ENCODE results near the gene KATNIP.

The KATNIP gene

GRCh38 chr16:27582883-27583282 is 32.9 kb downstream of the KATNIP start:
- no peak for DNase-seq (ENCODE audit: low read depth in 2 of 2, low spot score in 1 of 2)

DNA sequence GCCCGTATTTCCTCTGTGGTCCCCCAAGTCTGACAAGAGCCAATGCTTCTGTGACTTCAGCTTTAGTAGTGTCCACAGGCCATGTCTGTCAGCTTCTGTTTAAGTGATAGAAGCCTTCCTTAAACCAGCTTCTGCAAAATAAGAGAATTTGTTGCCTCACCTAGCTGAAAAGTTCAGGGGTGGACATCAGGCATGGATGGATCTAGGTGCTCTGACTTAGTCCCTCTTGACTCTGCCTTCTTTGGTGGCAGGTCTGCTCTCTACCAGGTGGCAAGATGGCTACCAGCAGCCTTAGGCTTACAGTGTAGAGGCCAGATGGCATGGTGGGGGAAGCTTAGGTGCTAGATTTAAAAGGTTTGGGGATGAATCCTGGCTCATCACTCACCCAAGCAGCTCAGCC is 33.7 kb downstream of the KATNIP start:
- no peak for DNase-seq (ENCODE audit: low read depth in 2 of 2, low spot score in 1 of 2)

GRCh38 chr16:27585200-27585599 is 35.3 kb downstream of the KATNIP start:
- no peak for DNase-seq (ENCODE audit: low read depth in 2 of 2, low spot score in 1 of 2)

GRCh38 chr16:27586711-27587110 is 36.8 kb downstream of the KATNIP start:
- DNase-seq (ENCODE audit: low read depth in 2 of 2, low spot score in 1 of 2), result no peak

GRCh38 chr16:27588057-27588456 is 38.1 kb downstream of the KATNIP start:
- no peak for DNase-seq (ENCODE audit: low read depth in 2 of 2, low spot score in 1 of 2)

DNA sequence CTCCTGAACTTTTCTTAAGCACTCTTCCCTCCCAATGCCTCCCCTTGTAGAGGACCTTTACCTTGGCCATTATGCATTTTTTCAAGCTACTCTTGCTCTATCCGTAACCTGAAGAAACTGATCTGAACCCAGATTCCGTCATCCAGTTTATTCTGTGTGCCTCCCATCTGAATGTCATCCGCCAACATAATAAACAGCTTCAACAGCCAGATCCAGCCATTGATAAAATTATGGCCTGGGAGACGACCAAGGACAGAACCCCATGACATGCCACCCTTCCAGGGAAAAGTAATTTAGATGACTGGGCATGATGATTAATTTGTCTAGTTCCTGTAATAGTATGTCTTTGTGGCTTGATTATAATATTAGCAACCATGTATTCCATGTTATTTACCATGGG is 41.9 kb downstream of the KATNIP start:
- no peak for DNase-seq (ENCODE audit: low read depth in 2 of 2, low spot score in 1 of 2)

DNA sequence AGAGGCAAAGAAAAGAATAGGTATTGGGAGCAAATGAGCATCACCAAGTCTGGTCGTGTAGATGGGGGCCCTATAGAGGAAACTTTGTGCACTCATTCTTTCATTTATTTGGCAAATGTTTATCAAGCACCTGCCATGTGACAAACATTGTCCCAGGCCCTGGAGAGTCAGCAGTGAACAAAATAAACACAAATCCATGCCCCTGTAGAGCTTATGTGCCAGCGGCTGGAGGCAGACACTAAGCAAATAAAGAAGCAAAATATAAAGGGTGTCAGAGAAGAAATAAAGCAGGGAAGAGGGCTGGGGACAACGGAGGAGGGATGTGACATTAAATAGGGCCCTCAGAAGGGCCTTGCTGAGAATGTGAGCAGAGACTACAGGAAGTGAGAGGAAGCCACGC is 45.5 kb downstream of the KATNIP start:
- no peak for DNase-seq (ENCODE audit: low read depth in 2 of 2, low spot score in 1 of 2)

DNA sequence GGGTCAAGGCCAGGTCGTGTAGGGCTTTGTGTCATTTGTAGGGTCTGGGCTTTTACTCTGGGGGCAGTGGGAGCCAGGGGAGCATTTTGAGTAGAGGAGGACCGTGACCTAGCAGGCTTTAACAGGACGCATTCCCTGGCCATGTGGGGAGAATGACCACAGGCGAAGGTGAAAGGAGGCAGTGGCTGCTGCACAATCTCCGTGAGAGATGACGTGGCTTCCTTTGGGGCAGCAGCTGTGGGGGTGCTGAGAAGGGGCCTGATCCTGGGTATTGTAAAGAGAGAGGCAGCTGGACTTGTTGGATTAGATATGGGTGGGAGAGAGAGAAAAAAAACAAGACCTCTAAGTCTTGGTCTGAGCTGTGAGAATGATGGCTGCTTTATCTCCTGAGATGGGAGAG is 46.0 kb downstream of the KATNIP start:
- no peak for DNase-seq (ENCODE audit: low read depth in 2 of 2, low spot score in 1 of 2)

- no peak for DNase-seq (ENCODE audit: low read depth in 2 of 2, low spot score in 1 of 2)
Observed at GRCh38 chr16:27596411-27596810, 46.5 kb downstream of the KATNIP start.

DNA sequence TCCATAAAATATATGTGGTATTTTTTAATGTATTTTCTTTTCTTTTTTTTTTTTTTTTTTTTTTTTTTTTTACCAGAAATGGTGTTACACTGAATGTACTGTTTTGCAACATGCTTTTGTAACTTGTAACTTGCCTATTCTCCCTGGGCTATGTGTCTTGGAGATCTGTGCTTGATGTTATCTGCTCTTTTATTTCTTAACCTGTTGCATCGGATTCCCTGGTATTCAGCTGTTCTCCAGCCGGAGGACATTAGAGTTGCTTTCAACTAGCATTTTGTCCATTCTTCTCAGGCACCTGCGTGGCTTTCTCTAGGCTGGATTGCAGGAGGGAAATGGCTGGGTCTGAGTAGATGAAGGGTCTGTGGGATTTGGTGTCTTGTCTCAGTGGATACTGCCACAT is 47.4 kb downstream of the KATNIP start:
- no peak for DNase-seq (ENCODE audit: low read depth in 2 of 2, low spot score in 1 of 2)

GRCh38 chr16:27598220-27598619 is 48.3 kb downstream of the KATNIP start:
- DNase-seq (ENCODE audit: low read depth in 2 of 2, low spot score in 1 of 2), result no peak

DNA sequence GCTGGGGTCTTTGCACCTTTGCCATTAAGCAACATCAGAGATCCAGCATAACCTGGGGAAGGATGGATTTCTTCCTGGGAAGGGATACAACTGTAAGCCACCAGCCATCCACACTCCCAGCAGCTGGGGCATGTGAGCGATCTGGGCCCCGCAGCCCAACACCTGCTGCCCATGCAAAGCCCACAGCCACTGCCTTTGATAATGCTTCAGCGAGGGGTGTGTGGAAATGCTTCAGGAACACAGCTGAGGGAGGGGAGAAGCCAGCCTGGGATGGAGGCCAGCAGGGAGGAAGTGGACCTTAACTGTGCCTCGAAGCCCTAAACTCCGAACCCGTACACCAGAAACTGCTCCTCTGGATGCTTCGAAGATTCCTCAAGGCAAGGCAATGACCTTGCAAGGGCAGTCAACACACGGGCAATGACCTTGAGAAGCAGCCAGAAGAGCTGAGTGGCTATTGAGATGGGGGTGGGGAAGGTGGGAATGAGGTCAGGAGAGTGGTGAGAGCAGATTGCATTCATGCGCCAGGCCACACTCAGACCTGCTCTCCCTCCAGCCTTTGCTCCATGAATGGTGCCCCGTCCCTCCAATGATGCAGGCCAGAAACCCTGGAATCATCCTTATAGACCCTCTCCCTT is 49.1 kb downstream of the KATNIP start:
- DNase-seq (ENCODE audit: low read depth in 2 of 2, low spot score in 1 of 2), result no peak

DNA sequence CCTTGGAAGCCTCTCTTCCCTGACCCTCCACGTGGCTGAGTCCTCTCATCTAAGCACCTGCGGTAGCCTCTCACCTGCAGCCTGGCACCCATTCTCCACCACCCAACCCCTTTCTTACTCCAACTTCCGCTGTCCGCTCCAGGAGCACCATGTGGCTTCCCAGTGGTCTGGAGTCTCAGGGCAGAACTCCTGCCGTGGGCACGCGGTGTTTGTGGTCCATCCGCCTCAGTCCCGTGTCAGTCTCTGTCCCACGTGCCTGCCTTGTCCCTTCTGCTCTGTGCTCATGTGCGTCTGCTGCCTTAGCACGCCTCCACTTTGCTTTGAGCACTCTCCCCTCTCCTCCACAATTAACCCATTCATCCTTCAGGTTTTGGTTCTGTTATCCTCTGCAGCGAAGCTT is 49.7 kb downstream of the KATNIP start:
- no peak for DNase-seq (ENCODE audit: low read depth in 2 of 2, low spot score in 1 of 2)
